ENCODE data around the gene DDX28.

DDX28 gene

GRCh38 chr16:68059804-68060203 is 36.8 kb upstream of the DDX28 start:
- no peaks in the 10 kb centered on the region for H3K9me2 ChIP-seq (replicated peaks; ENCODE audit: low read depth, low read length)
- no peaks in the 10 kb centered on the region for H3K79me2 ChIP-seq (ENCODE audit: insufficient read depth, low read length)
- H3K36me3 ChIP-seq (ENCODE audit: insufficient read depth, low read length) = peaks cover 7% of the 10 kb centered on the region; the same call in 1 of the 2 replicates
- no peaks in the 10 kb centered on the region for H4K20me1 ChIP-seq (ENCODE audit: insufficient read depth, low read length, poor library complexity, severe bottlenecking)
- peaks cover 37% of the 10 kb centered on the region for H3K4me1 ChIP-seq (ENCODE audit: insufficient read depth, low read length, poor library complexity, severe bottlenecking)
- no peak for TF ChIP-seq EZH2phosphoT487 (IDR thresholded peaks at IDR 0.05; ENCODE audit: borderline replicate concordance)
- no peak for TF ChIP-seq CTCF (conservative IDR thresholded peaks at IDR 0.05; ENCODE audit: low read length)
- H3K9ac ChIP-seq (ENCODE audit: low read depth, low read length, poor library complexity, severe bottlenecking) = peak overlapping the region; percentile 0
- H3K4me3 ChIP-seq (ENCODE audit: low read length, poor library complexity, severe bottlenecking) = no peak overlapping the region
- H3K27me3 ChIP-seq (ENCODE audit: insufficient read depth, low read length, poor library complexity, severe bottlenecking) = no peaks in the 10 kb centered on the region
- no peak overlapping the region for H2AFZ ChIP-seq (ENCODE audit: low read length)
- H3F3A ChIP-seq (ENCODE audit: low read depth) = no peaks in the 10 kb centered on the region
- H3K4me2 ChIP-seq (ENCODE audit: low read depth, low read length, poor library complexity, severe bottlenecking) = peak overlapping the region; percentile 0
- H3K9me3 ChIP-seq (ENCODE audit: insufficient read depth, low read depth, low read length) = no peaks in the 10 kb centered on the region

DNA sequence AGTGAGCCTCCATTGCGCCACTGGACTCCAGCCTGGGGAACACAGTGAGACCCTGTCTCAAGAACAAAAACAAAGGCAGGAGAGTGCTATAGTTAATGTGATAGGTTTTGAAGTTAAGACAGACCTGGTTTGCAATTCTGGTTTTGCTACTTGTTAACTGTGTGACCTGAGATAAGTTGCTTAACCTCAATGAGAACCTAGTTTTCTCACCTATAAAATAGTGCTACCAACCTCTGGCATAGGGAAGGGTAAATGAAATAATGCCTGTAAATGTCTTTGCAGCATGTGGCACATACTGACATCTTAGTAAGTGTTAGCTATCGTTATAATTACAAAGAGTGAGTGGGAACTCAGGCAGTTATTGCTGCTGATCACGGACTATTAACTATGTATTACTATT is 32.4 kb upstream of the DDX28 start:
- Histone ChIP-seq H3K27me3 (ENCODE audit: insufficient read depth, low read length, poor library complexity, severe bottlenecking) (no peaks in the 10 kb centered on the region), H3K9me2 (replicated peaks; ENCODE audit: low read depth, low read length) (no peaks in the 10 kb centered on the region), H3K9ac (ENCODE audit: low read depth, low read length, poor library complexity, severe bottlenecking) (no peak overlapping the region), H3F3A (ENCODE audit: low read depth) (no peaks in the 10 kb centered on the region), H3K4me2 (ENCODE audit: low read depth, low read length, poor library complexity, severe bottlenecking) (no peak overlapping the region), H4K20me1 (ENCODE audit: insufficient read depth, low read length, poor library complexity, severe bottlenecking) (no peaks in the 10 kb centered on the region), H3K4me3 (ENCODE audit: low read length, poor library complexity, severe bottlenecking) (no peak overlapping the region), H2AFZ (ENCODE audit: low read length) (no peak overlapping the region), H3K79me2 (ENCODE audit: insufficient read depth, low read length) (no peaks in the 10 kb centered on the region), H3K36me3 (ENCODE audit: insufficient read depth, low read length) (peaks cover 18% of the 10 kb centered on the region; the same call in 1 of the 2 replicates), H3K4me1 (ENCODE audit: insufficient read depth, low read length, poor library complexity, severe bottlenecking) (peaks cover 10% of the 10 kb centered on the region), H3K9me3 (ENCODE audit: insufficient read depth, low read depth, low read length) (no peaks in the 10 kb centered on the region)
- no peak for TF ChIP-seq CTCF (conservative IDR thresholded peaks at IDR 0.05; ENCODE audit: low read length)
- TF ChIP-seq EZH2phosphoT487 (IDR thresholded peaks at IDR 0.05; ENCODE audit: borderline replicate concordance) = no peak

DNA sequence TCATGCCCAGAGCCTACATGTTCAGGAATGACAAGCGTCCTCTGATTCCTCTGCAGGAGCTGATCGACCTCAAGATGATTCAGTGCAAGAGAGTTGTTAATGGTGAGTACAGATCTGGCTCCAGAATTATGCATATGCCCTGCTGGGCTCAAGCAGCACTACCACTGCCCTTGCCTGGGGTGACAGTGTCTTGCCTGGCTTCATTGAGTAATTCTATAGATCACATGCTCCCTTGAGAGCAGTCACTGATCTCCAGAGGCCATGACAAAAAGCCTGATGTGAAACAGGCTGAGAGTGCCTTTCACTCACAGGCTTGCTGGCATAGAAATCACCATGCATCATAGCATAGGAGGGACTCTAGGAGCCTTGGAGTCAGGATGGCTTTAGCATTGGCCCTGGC is 26.4 kb upstream of the DDX28 start:
- H3F3A ChIP-seq (ENCODE audit: low read depth) = no peaks in the 10 kb centered on the region
- H3K4me1 ChIP-seq (ENCODE audit: insufficient read depth, low read length, poor library complexity, severe bottlenecking) = no peaks in the 10 kb centered on the region
- H3K9me2 ChIP-seq (replicated peaks; ENCODE audit: low read depth, low read length) = no peaks in the 10 kb centered on the region
- H3K4me3 ChIP-seq (ENCODE audit: low read length, poor library complexity, severe bottlenecking) = no peak overlapping the region
- peaks cover 12% of the 10 kb centered on the region; the same call in 1 of the 2 replicates for H3K36me3 ChIP-seq (ENCODE audit: insufficient read depth, low read length)
- H3K79me2 ChIP-seq (ENCODE audit: insufficient read depth, low read length) = no peaks in the 10 kb centered on the region
- H4K20me1 ChIP-seq (ENCODE audit: insufficient read depth, low read length, poor library complexity, severe bottlenecking) = no peaks in the 10 kb centered on the region
- H3K4me2 ChIP-seq (ENCODE audit: low read depth, low read length, poor library complexity, severe bottlenecking) = no peak overlapping the region
- no peaks in the 10 kb centered on the region for H3K27me3 ChIP-seq (ENCODE audit: insufficient read depth, low read length, poor library complexity, severe bottlenecking)
- H2AFZ ChIP-seq (ENCODE audit: low read length) = no peak overlapping the region
- H3K9me3 ChIP-seq (ENCODE audit: insufficient read depth, low read depth, low read length) = no peaks in the 10 kb centered on the region
- no peak overlapping the region for H3K9ac ChIP-seq (ENCODE audit: low read depth, low read length, poor library complexity, severe bottlenecking)
- no peak for TF ChIP-seq EZH2phosphoT487 (IDR thresholded peaks at IDR 0.05; ENCODE audit: borderline replicate concordance)
- TF ChIP-seq CTCF (conservative IDR thresholded peaks at IDR 0.05; ENCODE audit: low read length) = no peak

Data from Loucy (cell line).